K562 (cell line): ENCODE data around the gene NRM. TPM values are rescaled to one million over a fixed set of nuclear protein-coding genes. Genes with fewer than 3 reads are reported as not detected.

Source experiments
- ARID4B ChIP-seq: sonication (generic); formaldehyde crosslinking; IDR thresholded peaks from 2 replicates; pipeline ENCODE4 v1.8.0; 2022; ENCODE audit warnings: mild to moderate bottlenecking, missing genetic modification reagents
- ATF7 ChIP-seq: fragments of 450-650 bp; IDR thresholded peaks from 2 replicates; pipeline ENCODE4 v1.7.1; 2014; ENCODE audit warnings: mild to moderate bottlenecking, moderate library complexity
- CBX3 ChIP-seq, 2 experiments: IDR thresholded peaks; 1 replicate in 1 of 2; 2 replicates in 1 of 2; pipeline ENCODE4 v1.6.1; 2012; ENCODE audit warnings: inconsistent platforms in 2 of 2, low read length in 2 of 2, borderline replicate concordance in 1 of 2, control low read depth in 1 of 2
- CBX8 ChIP-seq: fragments of 200-600 bp; sonication (generic); IDR thresholded peaks from 2 replicates; pipeline ENCODE4 v1.6.1; 2012; ENCODE audit warnings: borderline replicate concordance, mixed run types, low read depth, mild to moderate bottlenecking, moderate library complexity, mixed read lengths, low read length, control low read depth, inconsistent platforms; ENCODE audit not compliant: poor library complexity, severe bottlenecking; ENCODE audit errors: extremely low read depth
- ELF1 ChIP-seq: fragments of 200-800 bp; sonication (Bioruptor generic); IDR thresholded peaks from 2 replicates; pipeline ENCODE4 v1.6.1; 2016; ENCODE audit warnings: missing genetic modification characterization, missing compliant biosample characterization
- HDAC2 ChIP-seq: fragments of 450-650 bp; IDR thresholded peaks from 2 replicates; pipeline ENCODE4 v1.6.1; 2016; ENCODE audit warnings: mild to moderate bottlenecking
- HES1 ChIP-seq: fragments of 450-650 bp; IDR thresholded peaks from 2 replicates; pipeline ENCODE4 v1.6.1; 2016; ENCODE audit warnings: low read depth, mild to moderate bottlenecking, moderate library complexity
- LCOR ChIP-seq: sonication (generic); formaldehyde crosslinking; IDR thresholded peaks from 2 replicates; pipeline ENCODE4 v1.8.0; 2022; ENCODE audit warnings: mild to moderate bottlenecking, missing genetic modification reagents
- RAD21 ChIP-seq, 2 experiments: fragments of 250-450 bp in 1 of 2; fragments of 450-650 bp in 1 of 2; sonication (Bioruptor Pico) in 1 of 2; formaldehyde crosslinking in 1 of 2; IDR thresholded peaks in 1 of 2; conservative IDR thresholded peaks in 1 of 2; 2 replicates each; pipeline versions ENCODE4 v1.4.0 to v1.8.0; 2020 to 2022; ENCODE audit warnings: mild to moderate bottlenecking in 2 of 2, moderate library complexity in 1 of 2
- USF1 ChIP-seq: sonication (generic); formaldehyde crosslinking; IDR thresholded peaks from 2 replicates; pipeline ENCODE4 v1.9.0; 2022; ENCODE audit warnings: mild to moderate bottlenecking, missing genetic modification reagents
- ZNF449 ChIP-seq: fragments of 250-450 bp; sonication (Bioruptor Pico); IDR thresholded peaks from 2 replicates; pipeline ENCODE4 v1.8.0; 2022; ENCODE audit warnings: moderate library complexity, mild to moderate bottlenecking, inconsistent platforms
- ZNF507 ChIP-seq: conservative IDR thresholded peaks from 2 replicates; pipeline ENCODE4 v1.6.1; 2017; ENCODE audit warnings: missing genetic modification characterization, missing compliant biosample characterization
- polyA plus RNA-seq, 8 experiments: library from polyadenylated mRNA; depleted of rRNA in 4 of 8; stranded (reverse) in 5 of 8; unstranded in 3 of 8; fragments of >200 nt; fragmentation: Nextera tagmentation in 2 of 8; fragmentation: Illumina TruSeq in 1 of 8; extraction: Ambion mirVana in 2 of 8; extraction: Trizol in 1 of 8; gene quantifications; 2 replicates each; pipeline versions ENCODE4 v1.2.1 to v1.2.3, GENCODE V29; 2011 to 2014; ENCODE audit warnings: inconsistent platforms in 1 of 8, missing spikeins in 1 of 8
- total RNA-seq, 7 experiments: library from RNA; depleted of rRNA in 6 of 7; stranded (reverse); fragments of >200 nt in 6 of 7; fragmentation: Illumina TruSeq in 2 of 7; extraction: Trizol in 2 of 7; gene quantifications; 2 replicates each; pipeline versions ENCODE4 v1.2.1 to v1.2.3, GENCODE V29; 2011 to 2021; ENCODE audit warnings: low replicate concordance in 1 of 7
- TF ChIP-seq, protein P1 (sequence below): fragments of 150-350 bp; conservative IDR thresholded peaks from 2 replicates; pipeline ENCODE4 v1.6.1; 2014; ENCODE audit warnings: low read length
- TF ChIP-seq, protein P2 (sequence below): fragments of 200-800 bp; sonication (Bioruptor generic); IDR thresholded peaks from 2 replicates; pipeline ENCODE4 v1.6.1; 2017; ENCODE audit warnings: missing genetic modification characterization, missing compliant biosample characterization

NRM gene
- total and polyA plus RNA-seq, 9 of the 15 experiments (the other 6 are each of a cell fraction or from before 2014, with no cell fraction given), result 9.7 to 58.2 (median 18.1) TPM

DNA sequence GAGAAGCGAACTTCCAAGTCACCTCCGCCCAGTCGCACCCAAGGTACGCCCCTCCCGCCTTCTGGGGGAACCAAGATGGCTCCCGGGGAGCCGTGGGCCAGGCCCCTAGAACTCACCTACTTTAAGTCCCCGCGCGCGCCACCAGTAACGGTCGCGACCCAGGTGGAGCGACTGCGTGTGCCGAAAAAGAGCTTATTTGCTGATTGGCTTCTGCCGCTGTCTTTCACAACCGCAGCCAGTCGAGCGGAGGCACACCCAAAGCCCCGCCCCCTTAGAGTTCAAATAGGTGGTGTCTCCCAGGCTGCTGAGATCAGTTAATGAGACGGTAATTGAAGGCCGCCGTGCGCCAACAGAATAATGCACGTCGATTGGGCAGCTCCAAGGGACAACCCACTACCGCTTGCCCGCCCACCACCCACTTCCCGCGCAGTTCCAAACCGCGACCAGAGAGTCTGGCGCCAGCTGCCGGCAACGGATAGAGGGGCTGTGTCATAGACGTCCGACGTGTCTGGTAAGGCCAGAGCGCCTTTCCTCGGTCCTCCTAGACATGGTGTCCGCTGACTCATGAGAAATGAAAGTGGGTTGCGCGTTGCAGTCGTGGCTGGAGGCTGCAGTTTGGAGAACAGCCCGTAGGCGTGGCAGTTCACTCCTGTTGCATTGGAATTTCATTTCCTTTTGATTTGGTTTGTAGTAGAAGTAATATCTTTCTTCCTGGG is 26.5 kb upstream of the NRM start, which contains the start of gene MDC1 (continued):
- TF ChIP-seq ZNF449 (CRISPR knock-in tag) (no peak), USF1 (CRISPR knock-in tag) (no peak), ELF1 (tag) (no peak), ARID4B (CRISPR knock-in tag) (peak; percentile 98), HDAC2 (peak; percentile 45; the same call in 1 of the 2 replicates), CBX8 (no peak), HES1 (peak; percentile 96), ZNF507 (tag) (no peak), RAD21 (CRISPR knock-in tag; conservative IDR thresholded peaks at IDR 0.05 in 1 of 2, IDR thresholded peaks at IDR 0.05 in 1 of 2) (peak; percentile 24 to 32; a peak in 3 of 4 replicates), ATF7 (peak; percentile 96), CBX3 (IDR thresholded peaks at IDR 0.05; ENCODE audit: borderline replicate concordance in 1 of 2, low read length in 2 of 2) (peak in 1 of 2 experiments; percentile 79; a peak in 2 of 3 replicates), LCOR (CRISPR knock-in tag) (peak; percentile 96)
- TF ChIP-seq, protein P1, sequence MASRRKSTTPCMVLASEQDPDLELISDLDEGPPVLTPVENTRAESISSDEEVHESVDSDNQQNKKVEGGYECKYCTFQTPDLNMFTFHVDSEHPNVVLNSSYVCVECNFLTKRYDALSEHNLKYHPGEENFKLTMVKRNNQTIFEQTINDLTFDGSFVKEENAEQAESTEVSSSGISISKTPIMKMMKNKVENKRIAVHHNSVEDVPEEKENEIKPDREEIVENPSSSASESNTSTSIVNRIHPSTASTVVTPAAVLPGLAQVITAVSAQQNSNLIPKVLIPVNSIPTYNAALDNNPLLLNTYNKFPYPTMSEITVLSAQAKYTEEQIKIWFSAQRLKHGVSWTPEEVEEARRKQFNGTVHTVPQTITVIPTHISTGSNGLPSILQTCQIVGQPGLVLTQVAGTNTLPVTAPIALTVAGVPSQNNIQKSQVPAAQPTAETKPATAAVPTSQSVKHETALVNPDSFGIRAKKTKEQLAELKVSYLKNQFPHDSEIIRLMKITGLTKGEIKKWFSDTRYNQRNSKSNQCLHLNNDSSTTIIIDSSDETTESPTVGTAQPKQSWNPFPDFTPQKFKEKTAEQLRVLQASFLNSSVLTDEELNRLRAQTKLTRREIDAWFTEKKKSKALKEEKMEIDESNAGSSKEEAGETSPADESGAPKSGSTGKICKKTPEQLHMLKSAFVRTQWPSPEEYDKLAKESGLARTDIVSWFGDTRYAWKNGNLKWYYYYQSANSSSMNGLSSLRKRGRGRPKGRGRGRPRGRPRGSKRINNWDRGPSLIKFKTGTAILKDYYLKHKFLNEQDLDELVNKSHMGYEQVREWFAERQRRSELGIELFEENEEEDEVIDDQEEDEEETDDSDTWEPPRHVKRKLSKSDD, result peak; percentile 92
- TF ChIP-seq, protein P2, sequence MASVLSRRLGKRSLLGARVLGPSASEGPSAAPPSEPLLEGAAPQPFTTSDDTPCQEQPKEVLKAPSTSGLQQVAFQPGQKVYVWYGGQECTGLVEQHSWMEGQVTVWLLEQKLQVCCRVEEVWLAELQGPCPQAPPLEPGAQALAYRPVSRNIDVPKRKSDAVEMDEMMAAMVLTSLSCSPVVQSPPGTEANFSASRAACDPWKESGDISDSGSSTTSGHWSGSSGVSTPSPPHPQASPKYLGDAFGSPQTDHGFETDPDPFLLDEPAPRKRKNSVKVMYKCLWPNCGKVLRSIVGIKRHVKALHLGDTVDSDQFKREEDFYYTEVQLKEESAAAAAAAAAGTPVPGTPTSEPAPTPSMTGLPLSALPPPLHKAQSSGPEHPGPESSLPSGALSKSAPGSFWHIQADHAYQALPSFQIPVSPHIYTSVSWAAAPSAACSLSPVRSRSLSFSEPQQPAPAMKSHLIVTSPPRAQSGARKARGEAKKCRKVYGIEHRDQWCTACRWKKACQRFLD (CRISPR knock-in tag), result peak; percentile 96
